GM12865 (cell line): Measurements from ENCODE around the gene SPOCK3.
A peak's percentile ranks its signal among the peaks of the same experiment; 100 is the strongest.

ENCODE experiments used
- DNase-seq: peaks from one replicate; pipeline ENCODE4 v3.0.0; 2010; ENCODE audit warnings: low read depth
- H3K4me3 ChIP-seq: 2 replicates; pipeline ENCODE4 v1.5.1; 2011; ENCODE audit warnings: mild to moderate bottlenecking, low read depth, low read length, control low read depth
- CTCF ChIP-seq: IDR thresholded peaks from 2 replicates; pipeline ENCODE4 v1.5.1; 2011; ENCODE audit warnings: low read length, control low read depth, low read depth, inconsistent platforms; ENCODE audit not compliant: insufficient read depth; ENCODE audit errors: missing control alignments

The SPOCK3 gene

GRCh38 chr4:166957451-166957850 lies 276.8 kb downstream of the SPOCK3 start:
- H3K4me3 ChIP-seq = no peak overlapping the region
- no peak for DNase-seq
- TF ChIP-seq CTCF = no peak

GRCh38 chr4:166956484-166956883 lies 277.8 kb downstream of the SPOCK3 start:
- TF ChIP-seq CTCF = no peak
- DNase-seq = no peak
- H3K4me3 ChIP-seq = no peak overlapping the region

- peak; percentile 71 for DNase-seq
Observed at GRCh38 chr4:166941629-166942028, 292.7 kb downstream of the SPOCK3 start.

GRCh38 chr4:166930464-166930863 lies 303.8 kb downstream of the SPOCK3 start:
- no peak overlapping the region for H3K4me3 ChIP-seq
- DNase-seq = no peak
- TF ChIP-seq CTCF = no peak

More at GRCh38 chr4:166941629-166942028, 292.7 kb downstream of the SPOCK3 start:
- H3K4me3 ChIP-seq = no peak overlapping the region
- no peak for TF ChIP-seq CTCF

- no peak overlapping the region for H3K4me3 ChIP-seq
- TF ChIP-seq CTCF = no peak
- no peak for DNase-seq
Observed at GRCh38 chr4:166924424-166924823, 309.9 kb downstream of the SPOCK3 start.

- H3K4me3 ChIP-seq = no peak overlapping the region
- DNase-seq = no peak
- no peak for TF ChIP-seq CTCF
Observed at GRCh38 chr4:166913926-166914325, 320.4 kb downstream of the SPOCK3 start.

- no peak for TF ChIP-seq CTCF
- peak; percentile 47 for DNase-seq
- H3K4me3 ChIP-seq = no peak overlapping the region
Observed at GRCh38 chr4:166903408-166903807, 330.9 kb downstream of the SPOCK3 start.
